Activated CD4-positive, alpha-beta memory T cell treated with anti-CD3 and anti-CD28 coated beads for 36 hours (primary cell): ENCODE data around the gene AADACL2. TPM values are rescaled to one million over a fixed set of nuclear protein-coding genes. Genes with fewer than 3 reads are reported as not detected.
"Not testable (repeated sequence)": the region's sequence is repeated elsewhere in the genome, so short reads cannot be mapped to it uniquely, and the experiment has no call there.

Experiments
- CTCF ChIA-PET: fragments of 350-600 bp; sonication (Branson Sonifier 250); formaldehyde crosslinking; loops from one replicate; lab custom pipeline; 2021; ENCODE audit warnings: antibody characterized with exemption, inconsistent platforms; lab: Charles Lee
- POLR2A ChIA-PET: fragments of 350-600 bp; sonication (Branson Sonifier 250); formaldehyde crosslinking; loops from one replicate; lab custom pipeline; 2021; ENCODE audit warnings: antibody characterized with exemption; lab: Charles Lee
- DNase-seq: peaks from one replicate; pipeline ENCODE4 v3.0.0-alpha.2; 2020
- H3K27ac Mint-ChIP-seq: one replicate; pipeline ENCODE4 v1.8.0; 2021; ENCODE audit warnings: mixed read lengths
- H3K27me3 Mint-ChIP-seq: one replicate; pipeline ENCODE4 v1.8.0; 2021; ENCODE audit warnings: mixed read lengths
- H3K36me3 Mint-ChIP-seq: one replicate; pipeline ENCODE4 v1.8.0; 2021; ENCODE audit warnings: mixed read lengths
- H3K4me1 Mint-ChIP-seq: one replicate; pipeline ENCODE4 v1.8.0; 2021; ENCODE audit warnings: low read depth, mixed read lengths
- H3K4me3 Mint-ChIP-seq: one replicate; pipeline ENCODE4 v1.8.0; 2021; ENCODE audit warnings: mild to moderate bottlenecking, mixed read lengths
- H3K9me3 Mint-ChIP-seq: one replicate; pipeline ENCODE4 v1.8.0; 2021; ENCODE audit warnings: mixed read lengths
- intact Hi-C: fragments of 100-400 bp; cut with micrococcal nuclease; formaldehyde crosslinking; loops from one replicate; pipeline ENCODE4 v1.15.1; 2023
- total RNA-seq, 2 experiments: library from RNA; stranded (reverse); gene quantifications; one replicate each; pipeline ENCODE4 v1.2.3, GENCODE V29; 2021

The AADACL2 gene
- total RNA-seq, 2 experiments from 2014 or later, result not detected

GRCh38 chr3:151724576-151725562, 8.9 kb upstream of the AADACL2 start:
- peaks cover 2% of the 10 kb centered on the region for H3K9me3 Mint-ChIP-seq
- no peaks in the 10 kb centered on the region for H3K27me3 Mint-ChIP-seq
- H3K4me1 Mint-ChIP-seq, result no peaks in the 10 kb centered on the region
- no peak overlapping the region for H3K27ac Mint-ChIP-seq
- H3K4me3 Mint-ChIP-seq, result no peak overlapping the region
- no peak for DNase-seq
- H3K36me3 Mint-ChIP-seq, result no peaks in the 10 kb centered on the region
- ChIA-PET POLR2A (no interaction called here), CTCF (no interaction called here)
- intact Hi-C loops, result no loop called here

- CTCF ChIA-PET, result no interaction called here
- Mint-ChIP-seq H3K27me3 (peaks cover 1% of the 10 kb centered on the region), H3K4me3 (no peak overlapping the region), H3K36me3 (no peaks in the 10 kb centered on the region), H3K9me3 (peaks cover 2% of the 10 kb centered on the region), H3K27ac (no peak overlapping the region), H3K4me1 (no peaks in the 10 kb centered on the region)
- intact Hi-C loops, result no loop called here
- DNase-seq, result no peak
- POLR2A ChIA-PET, result no interaction called here
Observed at GRCh38 chr3:151726016-151726415, 7.7 kb upstream of the AADACL2 start.

GRCh38 chr3:151732861-151733260, 866 bp upstream of the AADACL2 start:
- Mint-ChIP-seq H3K27ac (no peak overlapping the region), H3K36me3 (no peaks in the 10 kb centered on the region), H3K4me3 (no peak overlapping the region), H3K4me1 (no peaks in the 10 kb centered on the region), H3K27me3 (peaks cover 1% of the 10 kb centered on the region), H3K9me3 (no peaks in the 10 kb centered on the region)
- intact Hi-C loops, result no loop called here
- CTCF ChIA-PET, result no interaction called here
- no peak for DNase-seq
- POLR2A ChIA-PET, result no interaction called here

- ChIA-PET CTCF (no interaction called here), POLR2A (no interaction called here)
- Mint-ChIP-seq H3K36me3 (no peaks in the 10 kb centered on the region), H3K27me3 (no peaks in the 10 kb centered on the region), H3K4me1 (no peaks in the 10 kb centered on the region), H3K9me3 (no peaks in the 10 kb centered on the region), H3K27ac (no peak overlapping the region), H3K4me3 (no peak overlapping the region)
- no peak for DNase-seq
- intact Hi-C loops, result no loop called here
Observed at GRCh38 chr3:151740581-151740980, 6.9 kb downstream of the AADACL2 start.

GRCh38 chr3:151743855-151744254, 10.1 kb downstream of the AADACL2 start:
- ChIA-PET CTCF (no interaction called here), POLR2A (no interaction called here)
- intact Hi-C loops, result no loop called here
- H3K9me3 Mint-ChIP-seq, result peaks cover 2% of the 10 kb centered on the region
- H3K4me1 Mint-ChIP-seq, result no peaks in the 10 kb centered on the region
- no peaks in the 10 kb centered on the region for H3K36me3 Mint-ChIP-seq
- no peak for DNase-seq
- no peak overlapping the region for H3K27ac Mint-ChIP-seq
- H3K27me3 Mint-ChIP-seq, result peaks cover 2% of the 10 kb centered on the region
- no peak overlapping the region for H3K4me3 Mint-ChIP-seq

GRCh38 chr3:151750181-151750580, 16.5 kb downstream of the AADACL2 start:
- Mint-ChIP-seq H3K36me3 (no peaks in the 10 kb centered on the region), H3K27ac (no peak overlapping the region), H3K27me3 (peaks cover 6% of the 10 kb centered on the region), H3K4me1 (no peaks in the 10 kb centered on the region), H3K9me3 (peaks cover 3% of the 10 kb centered on the region), H3K4me3 (no peak overlapping the region)
- no peak for DNase-seq
- ChIA-PET CTCF (no interaction called here), POLR2A (no interaction called here)
- intact Hi-C loops, result no loop called here

GRCh38 chr3:151750678-151751077, 17.0 kb downstream of the AADACL2 start:
- no peak for DNase-seq
- Mint-ChIP-seq H3K36me3 (no peaks in the 10 kb centered on the region), H3K4me3 (no peak overlapping the region), H3K27ac (no peak overlapping the region), H3K9me3 (peaks cover 3% of the 10 kb centered on the region), H3K4me1 (no peaks in the 10 kb centered on the region), H3K27me3 (peaks cover 6% of the 10 kb centered on the region)
- ChIA-PET POLR2A (no interaction called here), CTCF (no interaction called here)
- intact Hi-C loops, result no loop called here

- CTCF ChIA-PET, result no interaction called here
- Mint-ChIP-seq H3K4me3 (no peak overlapping the region), H3K36me3 (no peaks in the 10 kb centered on the region), H3K9me3 (peaks cover 3% of the 10 kb centered on the region), H3K4me1 (no peaks in the 10 kb centered on the region), H3K27ac (no peak overlapping the region), H3K27me3 (peaks cover 6% of the 10 kb centered on the region)
- POLR2A ChIA-PET, result no interaction called here
- DNase-seq, result no peak
- intact Hi-C loops, result no loop called here
Observed at GRCh38 chr3:151751161-151751560, 17.4 kb downstream of the AADACL2 start.

- ChIA-PET CTCF (interaction anchor here (1.1 kb wide), 1 partner anchor 9 kb away, joined by 3 read pairs; no protein-coding TSS in a partner anchor), POLR2A (interaction anchor here (0.5 kb wide), 1 partner anchor 497 kb away, joined by 4 read pairs; no protein-coding TSS in a partner anchor)
- H3K27me3 Mint-ChIP-seq, result peaks cover 5% of the 10 kb centered on the region
- no peak for DNase-seq
- peaks cover under 1% of the 10 kb centered on the region for H3K9me3 Mint-ChIP-seq
- H3K4me3 Mint-ChIP-seq, result no peak overlapping the region
- H3K36me3 Mint-ChIP-seq, result no peaks in the 10 kb centered on the region
- intact Hi-C loops, result no loop called here
- no peak overlapping the region for H3K27ac Mint-ChIP-seq
- H3K4me1 Mint-ChIP-seq, result no peaks in the 10 kb centered on the region
Observed at GRCh38 chr3:151753846-151754245, 20.1 kb downstream of the AADACL2 start.

GRCh38 chr3:151761581-151761980, 27.9 kb downstream of the AADACL2 start:
- CTCF ChIA-PET, result no interaction called here

GRCh38 chr3:151764699-151765098, 31.0 kb downstream of the AADACL2 start:
- H3K27me3 Mint-ChIP-seq, H3K27ac Mint-ChIP-seq, CTCF ChIA-PET, H3K4me1 Mint-ChIP-seq, DNase-seq, H3K36me3 Mint-ChIP-seq, H3K4me3 Mint-ChIP-seq, intact Hi-C loops, POLR2A ChIA-PET, H3K9me3 Mint-ChIP-seq: not testable (repeated sequence)

More at GRCh38 chr3:151761581-151761980, 27.9 kb downstream of the AADACL2 start:
- POLR2A ChIA-PET, result no interaction called here
- H3K4me3 Mint-ChIP-seq, result no peak overlapping the region
- no peaks in the 10 kb centered on the region for H3K9me3 Mint-ChIP-seq
- H3K4me1 Mint-ChIP-seq, result no peaks in the 10 kb centered on the region
- intact Hi-C loops, result no loop called here
- DNase-seq, result no peak
- H3K27me3 Mint-ChIP-seq, result no peaks in the 10 kb centered on the region
- H3K27ac Mint-ChIP-seq, result no peak overlapping the region
- H3K36me3 Mint-ChIP-seq, result no peaks in the 10 kb centered on the region

- Mint-ChIP-seq H3K36me3 (no peaks in the 10 kb centered on the region), H3K4me1 (no peaks in the 10 kb centered on the region), H3K9me3 (no peaks in the 10 kb centered on the region), H3K4me3 (no peak overlapping the region), H3K27me3 (peaks cover 2% of the 10 kb centered on the region), H3K27ac (no peak overlapping the region)
- ChIA-PET POLR2A (no interaction called here), CTCF (no interaction called here)
- intact Hi-C loops, result no loop called here
- DNase-seq, result no peak
Observed at GRCh38 chr3:151765685-151766084, 32.0 kb downstream of the AADACL2 start.

- Mint-ChIP-seq H3K9me3 (no peaks in the 10 kb centered on the region), H3K36me3 (no peaks in the 10 kb centered on the region), H3K27ac (no peak overlapping the region), H3K27me3 (peaks cover 2% of the 10 kb centered on the region), H3K4me3 (no peak overlapping the region), H3K4me1 (no peaks in the 10 kb centered on the region)
- intact Hi-C loops, result no loop called here
- ChIA-PET POLR2A (no interaction called here), CTCF (no interaction called here)
- DNase-seq, result no peak
Observed at GRCh38 chr3:151766454-151766853, 32.7 kb downstream of the AADACL2 start.
